Stimulated activated CD4-positive, alpha-beta T cell treated with anti-CD3 and anti-CD28 coated beads, Interleukin-2, amount 100 ng/mL, for 4 hours (primary cell): Measurements from ENCODE around the gene ATP2C2.
"Not testable (repeated sequence)": the region's sequence is repeated elsewhere in the genome, so short reads cannot be mapped to it uniquely, and the experiment has no call there.

Experiments used
- DNase-seq: peaks from one replicate; pipeline ENCODE4 v3.0.0-alpha.2; 2020; ENCODE audit warnings: low read depth

Gene ATP2C2

DNA sequence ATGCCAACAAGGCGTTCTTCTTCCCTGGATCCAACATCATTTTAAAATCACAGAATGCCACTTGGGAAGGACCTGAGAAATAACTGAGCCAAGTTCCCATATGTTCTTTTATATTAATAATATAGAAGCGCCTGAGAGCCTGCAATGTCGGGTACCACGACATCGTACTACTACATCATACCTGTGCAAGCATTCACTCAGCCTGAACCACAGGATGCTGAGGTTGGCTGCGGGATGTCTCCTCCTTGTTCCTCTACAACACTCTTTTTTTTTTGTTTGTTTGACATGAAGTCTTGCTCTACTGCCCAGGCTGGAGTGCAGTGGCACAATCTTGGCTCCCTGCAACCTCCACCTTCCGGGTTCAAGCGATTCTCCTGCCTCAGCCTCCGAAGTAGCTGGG is 2.1 kb upstream of the ATP2C2 start:
- DNase-seq, result no peak

DNA sequence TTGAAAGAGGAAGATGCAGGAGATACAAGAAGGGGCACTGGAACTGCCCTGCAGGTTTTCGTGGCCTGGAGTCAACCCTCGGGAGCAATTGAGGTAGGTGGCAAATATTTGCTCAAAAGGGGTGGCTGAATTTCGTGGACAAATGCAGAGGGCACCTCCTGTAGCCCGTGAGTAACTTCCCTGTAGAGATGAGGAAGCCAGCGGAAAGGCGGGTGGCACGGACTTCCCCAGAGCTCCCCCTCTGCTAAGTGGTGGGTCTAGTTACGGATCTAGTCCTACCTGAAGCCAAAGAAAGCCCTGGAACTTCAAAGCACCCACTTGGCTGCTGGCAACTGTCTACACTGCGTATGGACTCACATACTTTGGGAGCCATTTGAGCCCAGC is 1.0 kb upstream of the ATP2C2 start:
- no peak for DNase-seq

DNA sequence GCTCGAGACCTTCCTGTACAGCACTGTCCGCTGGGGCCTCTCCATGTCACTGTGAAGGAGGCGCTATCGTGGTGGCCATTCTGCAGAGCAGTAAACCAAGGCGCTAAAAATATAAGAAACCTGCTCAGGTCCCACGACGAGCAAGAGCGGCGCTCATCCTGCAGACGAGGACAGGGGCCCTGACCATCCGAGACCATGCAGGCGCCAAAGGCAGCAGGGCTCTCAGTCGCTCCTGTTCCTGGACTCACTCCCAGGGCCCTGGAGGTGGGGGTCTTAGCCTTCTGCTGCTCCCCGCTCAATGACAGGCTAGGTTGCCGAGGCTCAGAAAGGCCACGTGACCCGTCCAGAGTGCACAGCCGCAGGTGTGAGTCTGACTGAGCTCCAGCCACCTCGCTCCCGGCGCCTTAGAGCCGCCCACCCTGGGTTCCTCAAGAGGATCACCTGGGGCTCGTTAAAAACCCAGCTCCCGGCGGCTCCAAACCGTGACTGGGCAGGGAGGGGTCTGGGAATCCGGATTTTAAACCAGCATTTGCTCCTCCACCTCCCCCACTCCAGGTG is 509 bp upstream of the ATP2C2 start:
- DNase-seq, result no peak

DNA sequence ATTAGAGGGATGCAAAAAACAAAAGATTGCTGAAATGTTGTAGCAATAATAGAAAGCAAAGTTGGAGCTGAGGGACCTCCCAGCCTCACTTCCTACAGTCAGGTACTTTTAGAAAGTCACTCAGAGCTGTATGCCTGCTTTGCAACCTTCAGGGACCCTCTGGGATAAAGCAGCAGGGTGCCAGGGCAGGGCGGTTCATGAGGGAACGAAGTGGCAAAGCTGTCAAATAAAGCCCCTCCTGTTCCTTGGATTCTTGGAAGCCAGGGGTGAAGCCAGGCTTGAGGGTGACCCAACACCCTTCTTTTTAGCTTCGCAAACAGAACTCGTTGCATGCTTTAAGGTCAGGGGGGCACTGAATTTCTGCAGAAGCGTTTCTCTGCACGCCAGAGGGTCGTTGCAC is 767 bp downstream of the ATP2C2 start:
- no peak for DNase-seq

DNA sequence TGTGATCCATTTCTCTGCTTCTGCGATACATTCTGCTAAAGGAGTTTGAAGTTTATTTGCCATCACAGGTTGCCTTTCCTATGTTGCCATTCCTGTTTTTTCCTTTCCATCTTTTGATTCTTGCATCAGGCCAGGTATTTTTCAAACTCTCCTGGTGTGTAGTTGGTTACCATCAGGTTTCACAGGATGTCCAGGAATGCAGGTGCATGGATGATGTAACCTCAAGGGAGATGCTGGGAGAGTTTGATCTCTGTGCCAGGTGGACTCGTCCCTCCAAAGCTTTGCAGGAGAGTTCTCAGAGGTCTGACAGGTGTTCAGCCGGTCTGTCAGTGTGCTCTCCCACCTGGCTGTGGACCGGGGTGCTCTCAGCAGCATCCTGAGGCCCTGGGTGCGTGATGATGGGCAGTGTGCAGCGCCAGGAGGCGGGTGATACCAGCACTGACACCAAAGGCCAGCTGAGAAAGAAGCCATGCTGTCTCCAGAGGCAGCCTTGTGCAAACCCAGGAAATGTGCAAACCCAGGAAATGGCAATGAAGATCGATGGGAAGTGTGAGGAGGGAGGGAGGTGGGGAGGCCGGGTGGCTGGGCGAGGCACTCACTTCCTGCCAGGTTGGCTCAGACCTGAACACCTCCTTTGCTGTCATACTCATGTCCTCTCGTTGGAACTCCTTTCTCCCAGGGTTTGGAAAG is 1.7 kb downstream of the ATP2C2 start:
- DNase-seq, result no peak

DNA sequence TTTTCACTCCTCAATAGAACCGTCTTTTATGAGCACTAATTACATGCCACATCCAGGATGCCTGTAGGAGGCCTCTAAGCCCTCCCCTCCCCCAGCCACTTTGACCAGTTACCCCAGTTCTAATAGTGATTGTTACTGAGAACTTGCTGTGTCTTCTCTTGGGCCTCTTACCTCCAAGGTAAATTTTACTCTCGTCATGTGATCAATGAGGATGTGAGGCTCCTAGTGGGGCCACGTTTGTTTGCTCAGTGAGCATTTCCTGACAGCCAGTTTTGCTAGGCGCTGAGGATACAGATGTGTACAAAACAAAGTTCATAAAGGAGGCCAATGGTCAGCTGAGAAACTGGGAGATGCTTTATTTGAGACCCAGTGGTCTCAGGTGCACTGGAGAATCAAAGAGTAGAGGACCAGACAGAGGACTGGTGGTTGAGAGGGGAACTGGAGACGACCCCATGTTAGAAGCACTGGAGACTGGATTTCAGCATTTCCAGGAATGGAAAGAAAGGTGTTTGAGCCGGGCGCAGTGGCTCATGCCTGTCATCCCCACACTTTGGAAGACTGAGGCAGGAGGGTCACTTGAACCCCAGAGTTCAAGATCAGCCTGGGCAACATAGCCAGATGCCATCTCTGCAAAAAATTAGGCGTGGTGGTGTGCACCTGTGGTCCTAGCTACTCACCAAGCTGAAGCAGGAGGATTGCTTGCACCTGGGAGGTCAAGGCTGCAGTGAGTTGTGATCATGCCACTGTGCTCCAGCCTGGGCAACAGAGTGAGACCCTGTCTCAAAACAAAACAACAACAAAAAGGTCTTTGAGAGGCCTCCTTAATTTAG is 2.6 kb downstream of the ATP2C2 start:
- DNase-seq, result no peak

DNA sequence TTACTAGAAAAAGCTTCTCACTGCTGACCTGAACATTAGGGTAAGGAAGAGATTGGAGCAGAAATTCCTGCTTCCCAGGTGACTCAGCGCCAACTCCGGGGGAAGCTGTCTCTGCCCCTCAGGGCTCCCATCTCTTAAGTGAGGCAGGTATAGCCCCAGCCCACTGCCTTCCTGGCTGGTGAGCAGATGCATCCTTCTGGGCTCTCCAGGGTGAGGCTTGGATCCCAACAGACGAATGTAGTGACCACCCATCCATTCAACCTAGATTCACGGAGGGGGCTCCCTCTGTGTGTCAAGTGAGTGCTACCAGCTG is 3.2 kb downstream of the ATP2C2 start:
- DNase-seq, result no peak

DNA sequence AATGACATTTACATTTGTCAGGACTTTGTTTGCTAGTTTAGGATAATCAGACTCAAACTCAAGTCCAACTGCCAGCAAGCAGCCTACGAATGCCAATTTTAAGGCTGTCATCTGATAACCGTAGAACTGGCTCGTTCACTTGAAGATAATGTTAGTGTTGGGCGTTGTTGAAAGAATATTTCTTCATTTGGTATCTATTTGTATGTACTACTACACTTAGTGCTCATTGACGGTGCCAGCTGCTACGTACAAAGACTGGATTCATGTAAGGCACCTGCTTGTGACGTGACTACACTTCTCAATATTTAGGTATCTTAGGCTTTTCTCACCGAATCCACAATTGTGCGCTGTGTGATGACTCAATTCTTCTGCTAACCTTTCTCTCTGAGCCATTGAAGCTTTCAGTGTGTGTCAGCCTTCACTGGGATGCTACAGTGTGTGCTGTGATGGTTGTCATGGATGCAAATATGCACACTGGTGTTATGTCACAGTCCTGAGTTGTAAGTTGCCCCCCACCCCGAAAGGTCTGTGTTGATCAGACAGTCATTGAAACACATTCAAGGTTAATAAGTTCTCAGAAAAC is 5.7 kb downstream of the ATP2C2 start:
- DNase-seq, result no peak

DNA sequence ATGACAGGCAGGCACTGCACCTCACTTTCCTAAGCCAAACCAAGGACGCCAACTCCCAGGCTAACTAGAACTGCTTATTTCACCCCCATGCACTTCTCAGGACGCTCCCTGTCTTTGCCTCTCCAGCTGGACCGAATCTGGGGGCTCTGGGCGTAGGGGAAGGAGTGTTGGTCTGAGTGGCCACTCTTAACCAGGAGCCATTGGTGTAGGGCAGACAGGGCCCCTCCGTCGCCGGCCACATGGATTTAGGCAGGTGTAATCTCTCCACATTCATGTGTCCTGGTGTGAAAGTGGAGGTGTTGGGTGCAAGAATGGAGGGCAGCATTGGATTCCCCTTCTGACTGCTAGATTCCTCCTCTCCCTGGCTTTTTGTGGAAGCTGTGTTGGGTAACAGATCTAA is 9.8 kb downstream of the ATP2C2 start:
- no peak for DNase-seq

DNA sequence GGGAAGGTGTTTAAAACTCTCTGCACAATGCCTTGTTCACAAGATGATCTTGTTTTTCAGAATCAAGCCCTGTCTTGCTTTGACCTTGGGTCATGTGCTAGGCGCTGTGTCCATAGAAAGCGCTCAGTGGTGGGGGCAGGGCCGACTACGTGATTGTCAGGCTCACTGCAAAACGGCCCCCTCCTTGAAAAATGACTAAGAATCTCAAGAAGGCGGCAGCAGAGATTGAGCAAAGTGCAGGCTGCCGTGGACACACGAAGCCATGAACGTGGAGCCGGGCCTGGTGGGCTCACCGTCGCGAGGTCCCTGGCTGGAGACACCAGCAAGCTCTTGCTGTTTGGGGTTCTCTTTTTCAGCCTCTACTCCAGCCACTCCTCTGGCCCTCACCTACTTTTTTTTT is 10.2 kb downstream of the ATP2C2 start:
- DNase-seq, result no peak

DNA sequence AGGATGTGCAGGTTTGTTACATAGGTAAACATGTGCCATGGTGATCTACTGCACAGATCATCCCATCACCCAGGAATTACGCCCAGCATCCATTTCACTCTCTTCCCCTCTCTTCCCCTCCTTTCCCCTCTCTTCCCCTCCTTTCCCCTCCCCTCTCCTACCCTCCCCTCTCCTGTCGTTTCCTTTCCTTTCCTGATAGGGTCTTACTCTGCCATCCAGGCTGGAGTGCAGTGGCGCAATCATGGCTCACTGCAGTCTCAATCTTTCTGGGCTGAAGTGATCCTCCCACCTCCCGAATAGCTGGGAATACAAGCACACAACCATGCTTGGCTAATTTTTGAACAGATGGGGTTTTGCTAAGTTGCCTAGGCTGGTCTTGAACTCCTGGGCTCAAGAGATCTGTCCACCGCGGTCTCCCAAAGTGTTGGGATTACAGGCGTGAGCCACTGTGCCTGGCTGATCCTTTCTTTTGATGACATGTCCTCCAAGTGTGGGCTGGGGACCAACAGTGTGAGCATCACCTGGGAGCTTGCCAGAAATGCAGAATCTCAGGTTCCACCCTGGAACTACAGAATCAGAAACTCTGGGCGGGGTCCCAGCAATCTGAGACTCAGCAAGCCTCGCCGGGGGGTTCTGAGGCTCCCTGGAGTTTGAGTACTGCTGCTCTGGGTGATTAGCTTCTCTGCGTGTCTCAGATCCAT is 10.8 kb downstream of the ATP2C2 start:
- no peak for DNase-seq

DNA sequence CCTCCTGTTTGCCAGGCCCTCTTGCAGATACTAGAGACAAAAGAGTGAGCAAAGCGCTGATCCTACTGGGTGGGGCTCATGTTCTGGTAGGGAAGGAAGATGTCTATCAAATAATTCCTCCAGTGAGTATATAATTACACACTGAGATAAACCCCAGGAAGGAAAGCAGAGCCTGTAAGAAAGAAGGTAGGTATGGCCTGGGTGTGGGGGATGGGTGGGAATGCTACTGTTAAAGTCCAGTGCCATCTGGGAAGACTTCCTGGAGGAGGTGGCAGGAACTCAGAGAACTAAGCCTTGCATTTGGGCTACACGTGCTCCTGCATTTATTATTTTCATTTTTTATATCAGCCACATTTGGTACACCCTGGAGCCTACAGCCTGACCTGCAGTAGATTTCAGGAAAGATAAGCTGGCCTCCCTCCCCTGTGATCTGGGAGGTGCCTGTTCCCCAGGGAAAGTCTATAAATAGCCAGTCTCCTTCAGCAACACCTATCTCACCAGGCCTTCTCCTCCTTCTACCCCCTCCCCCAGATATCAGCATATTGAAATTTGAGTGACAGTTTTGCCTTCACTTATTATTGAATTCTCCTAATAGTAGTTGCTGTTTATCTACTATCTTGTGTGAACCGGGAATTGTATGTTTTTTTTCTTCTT is 11.5 kb downstream of the ATP2C2 start:
- DNase-seq, result no peak

DNA sequence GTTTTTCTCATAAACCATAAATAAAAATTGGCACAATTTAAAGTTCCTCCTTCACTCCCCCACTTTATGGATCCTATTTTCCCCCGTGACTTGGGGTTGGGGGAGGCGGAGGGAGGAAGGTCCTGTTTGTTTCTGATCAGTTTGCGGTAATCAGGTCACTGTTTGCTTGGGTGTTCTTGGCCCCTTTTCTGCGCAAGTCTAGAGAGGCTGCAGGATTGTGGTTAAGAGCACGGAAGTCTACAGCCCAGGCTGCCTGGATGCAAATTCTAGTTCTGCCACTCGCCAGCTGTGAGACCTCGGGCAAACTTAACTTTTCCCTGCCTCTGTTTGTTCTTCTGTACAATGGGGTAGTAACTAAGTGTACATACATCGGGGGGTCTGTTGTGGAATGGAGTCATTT is 12.1 kb downstream of the ATP2C2 start:
- no peak for DNase-seq

DNA sequence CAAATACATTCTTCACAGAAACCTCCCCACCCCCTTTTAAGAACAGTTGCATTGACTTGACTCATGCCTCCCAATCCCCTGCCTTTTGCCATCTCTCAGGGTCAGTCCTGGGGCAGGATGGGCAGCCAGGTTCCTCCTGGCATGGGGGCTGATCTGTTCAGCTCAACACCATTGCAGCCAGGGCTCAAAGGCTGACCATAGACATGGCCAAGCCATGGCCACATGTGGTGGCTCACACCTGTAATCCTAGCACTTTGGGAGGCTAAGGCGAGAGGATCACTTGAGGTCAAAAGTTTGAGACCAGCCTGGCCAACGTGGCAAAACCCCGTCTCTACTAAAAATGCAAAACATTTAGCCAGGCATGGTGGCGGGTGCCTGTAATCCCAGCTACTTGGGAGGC is 14.1 kb downstream of the ATP2C2 start:
- no peak for DNase-seq

DNA sequence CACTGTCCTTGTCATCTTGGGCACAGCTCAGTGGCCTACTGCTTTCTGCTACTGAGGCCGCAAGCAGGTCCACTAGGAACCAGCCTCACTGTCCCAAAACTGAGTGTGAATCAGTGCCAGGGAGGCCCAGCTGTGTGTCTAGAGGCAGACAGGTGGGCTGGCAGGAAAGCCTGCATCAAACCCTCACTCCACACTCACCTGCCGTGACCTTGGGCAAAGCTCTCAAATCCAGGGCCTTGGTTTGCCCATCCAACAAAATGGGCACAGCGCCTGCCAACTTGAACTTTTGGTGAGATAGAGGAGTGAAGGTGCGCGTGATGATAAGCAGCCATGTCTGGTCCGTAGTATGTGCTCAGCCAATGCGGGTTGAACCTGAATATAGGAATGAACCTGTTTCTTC is 14.8 kb downstream of the ATP2C2 start:
- DNase-seq, result no peak

DNA sequence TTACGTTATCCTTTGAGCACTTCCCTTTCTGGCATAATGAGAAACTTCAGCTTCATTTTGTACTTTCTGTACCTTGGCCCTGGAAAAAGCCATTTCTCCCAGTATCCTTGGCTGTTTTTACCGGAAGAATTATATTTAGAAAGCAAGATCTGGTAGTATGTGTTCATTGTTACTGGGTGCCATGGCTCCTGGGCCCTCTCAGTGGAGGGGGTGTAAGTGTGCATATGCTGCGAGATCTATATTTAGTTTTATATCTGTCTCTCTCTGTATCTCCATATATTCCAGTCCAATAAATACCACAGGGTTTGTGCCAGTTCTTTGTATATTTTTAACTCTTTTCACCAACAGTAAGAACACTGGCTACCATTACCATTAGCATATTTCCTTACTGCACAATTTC is 17.7 kb downstream of the ATP2C2 start:
- no peak for DNase-seq

DNA sequence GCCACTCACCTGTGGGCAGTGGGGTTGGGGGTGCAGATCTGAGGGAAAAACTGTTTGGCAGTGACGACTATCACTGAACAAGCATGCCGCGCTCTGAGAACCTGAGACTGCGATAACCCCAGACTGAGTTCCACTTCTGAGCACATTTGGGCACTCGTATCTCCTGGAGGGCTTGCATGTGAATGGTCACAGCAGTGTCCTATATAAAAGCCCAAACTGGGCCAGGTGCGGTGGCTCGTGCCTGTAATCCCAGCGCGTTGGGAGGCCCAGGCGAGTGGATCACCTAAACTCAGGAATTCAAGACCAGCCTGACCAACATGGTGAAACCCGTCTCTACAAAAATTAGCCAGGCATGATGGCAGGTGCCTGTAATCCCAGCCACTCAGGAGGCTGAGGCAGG is 18.7 kb downstream of the ATP2C2 start:
- DNase-seq, result no peak

DNA sequence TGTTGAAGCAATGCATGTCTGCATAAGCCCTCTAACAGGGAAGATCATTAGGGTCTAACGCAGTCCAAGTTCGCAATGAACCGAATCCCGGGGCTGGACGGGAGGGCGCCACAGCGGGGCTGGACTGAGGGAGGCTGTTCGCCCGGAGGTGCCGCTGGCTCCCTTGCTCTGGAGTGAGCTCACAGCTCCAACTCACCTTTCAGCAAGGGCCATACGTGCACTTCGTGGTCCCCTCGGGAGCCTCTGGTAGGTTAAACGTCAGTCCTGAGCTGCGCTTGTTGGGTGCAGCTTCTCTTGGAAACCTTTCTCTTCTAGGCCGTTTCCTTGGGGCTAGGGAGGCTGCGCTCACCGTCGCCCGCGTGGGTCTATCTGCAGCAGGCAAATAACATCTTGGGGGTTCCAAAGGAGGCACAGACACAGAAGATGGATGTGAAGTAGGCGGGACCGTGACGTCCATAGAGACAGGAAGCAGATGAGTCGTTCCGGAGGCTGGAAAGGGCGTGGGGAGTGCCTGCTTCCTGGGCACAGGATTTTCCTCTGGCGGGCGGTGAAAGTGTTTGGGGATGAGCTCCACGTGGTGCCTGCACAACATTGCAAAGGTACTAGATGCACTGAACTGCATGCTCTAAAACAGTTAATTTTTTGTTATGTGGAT is 21.9 kb downstream of the ATP2C2 start:
- no peak for DNase-seq

DNA sequence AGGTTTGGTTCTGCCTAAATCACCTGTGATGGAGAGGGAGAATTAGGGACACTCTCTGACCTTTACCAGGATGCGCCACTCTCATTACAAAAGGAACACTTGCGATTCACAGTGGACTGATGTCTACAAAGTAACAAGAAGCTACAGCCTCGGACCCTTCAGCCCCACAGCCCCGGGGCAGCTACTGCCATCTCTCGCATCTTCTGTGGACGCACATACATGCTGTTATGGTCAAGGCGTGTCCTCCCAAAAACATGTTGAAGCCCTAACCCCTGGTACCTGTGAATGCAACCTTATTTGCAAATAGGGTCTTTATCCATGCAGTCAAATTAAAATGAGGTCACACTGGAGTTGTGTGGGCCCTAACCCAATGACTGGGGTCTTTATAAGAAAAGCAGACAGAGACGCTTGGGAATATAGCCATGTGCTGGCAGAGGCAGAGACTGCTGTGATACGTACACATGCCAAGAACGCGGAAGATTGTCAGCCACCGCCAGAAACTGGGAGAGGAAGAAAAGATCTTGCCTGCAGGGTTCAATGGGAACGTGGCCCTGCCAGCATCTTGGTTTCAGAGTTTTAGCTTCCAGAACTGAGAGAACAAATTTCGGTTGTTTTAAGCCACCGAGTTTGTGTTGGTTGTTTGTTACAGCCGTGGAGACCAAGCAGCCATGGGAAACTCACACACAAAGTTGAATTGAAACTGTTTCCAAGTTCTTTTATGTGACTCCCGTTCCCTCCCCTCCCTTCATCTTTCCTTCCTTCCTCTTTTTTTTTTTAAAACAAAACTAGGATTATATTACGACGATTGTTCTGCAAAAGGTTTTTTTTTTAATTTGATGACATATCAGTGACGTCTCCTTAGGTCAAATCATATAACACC is 23.1 kb downstream of the ATP2C2 start:
- DNase-seq, result no peak

DNA sequence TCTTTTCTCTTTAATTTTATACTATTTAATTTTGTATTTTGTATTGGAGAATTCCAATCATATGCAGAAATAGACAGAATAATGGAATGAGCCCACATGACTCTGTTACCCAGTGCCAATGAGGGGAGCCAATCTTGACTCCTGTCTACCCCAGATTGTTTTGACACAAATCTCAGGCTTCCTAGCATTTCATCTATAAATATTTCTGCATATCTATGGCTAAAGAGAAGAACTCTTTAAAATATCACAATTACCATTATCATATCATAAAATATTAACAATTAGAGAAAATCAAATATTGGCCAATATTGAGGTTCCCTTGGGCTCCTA is 23.7 kb downstream of the ATP2C2 start:
- DNase-seq, result no peak

DNA sequence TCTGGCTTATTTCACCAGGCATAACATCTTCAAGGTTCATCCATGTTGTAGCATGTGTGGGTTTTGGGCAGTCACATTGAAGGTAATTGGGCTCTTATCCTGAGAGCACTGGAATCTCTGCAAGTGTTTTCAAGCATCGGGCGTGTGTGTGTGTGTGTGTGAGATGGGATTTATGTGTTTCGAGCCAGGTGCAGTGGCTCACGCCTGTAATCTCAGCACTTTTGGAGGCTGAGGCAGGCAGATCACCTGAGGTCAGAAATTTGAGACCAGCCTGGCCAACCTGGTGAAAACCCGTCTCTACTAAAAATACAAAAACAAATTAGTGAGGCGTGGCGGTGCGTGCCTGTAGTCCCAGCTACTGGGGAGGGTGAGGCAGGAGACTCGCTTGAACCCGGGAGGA is 27.7 kb downstream of the ATP2C2 start:
- DNase-seq, result not testable (repeated sequence)
